SK-N-SH treated with all-trans-retinoic acid at 6 μM for 48 hours (cell line): ENCODE results near the gene LRBA.

Experiments
- ARNTL ChIP-seq: fragments of 450-650 bp; formaldehyde crosslinking; IDR thresholded peaks from 2 replicates; pipeline ENCODE4 v1.5.0; 2020; ENCODE audit warnings: low read depth, mild to moderate bottlenecking, moderate library complexity, borderline replicate concordance
- RARB ChIP-seq: fragments of 250-450 bp; sonication (Bioruptor Pico); IDR thresholded peaks from 2 replicates; pipeline ENCODE4 v1.8.0; 2021; ENCODE audit warnings: mild to moderate bottlenecking, moderate library complexity
- ZFP3 ChIP-seq: fragments of 250-450 bp; sonication (Bioruptor Pico); IDR thresholded peaks from 2 replicates; pipeline ENCODE4 v1.5.0; 2020; ENCODE audit warnings: mild to moderate bottlenecking, moderate library complexity
- ZFP30 ChIP-seq: fragments of 450-650 bp; formaldehyde crosslinking; IDR thresholded peaks from 2 replicates; pipeline ENCODE4 v1.5.0; 2022; ENCODE audit warnings: mild to moderate bottlenecking, moderate library complexity
- ZNF70 ChIP-seq: fragments of 450-650 bp; formaldehyde crosslinking; IDR thresholded peaks from 2 replicates; pipeline ENCODE4 v1.5.0; 2020; ENCODE audit warnings: mild to moderate bottlenecking, moderate library complexity
- TF ChIP-seq, protein P1 (sequence below): fragments of 250-450 bp; sonication (Bioruptor Pico); IDR thresholded peaks from 2 replicates; pipeline ENCODE4 v1.8.0; 2021; ENCODE audit warnings: low read depth, mild to moderate bottlenecking, moderate library complexity, borderline replicate concordance

DNA sequence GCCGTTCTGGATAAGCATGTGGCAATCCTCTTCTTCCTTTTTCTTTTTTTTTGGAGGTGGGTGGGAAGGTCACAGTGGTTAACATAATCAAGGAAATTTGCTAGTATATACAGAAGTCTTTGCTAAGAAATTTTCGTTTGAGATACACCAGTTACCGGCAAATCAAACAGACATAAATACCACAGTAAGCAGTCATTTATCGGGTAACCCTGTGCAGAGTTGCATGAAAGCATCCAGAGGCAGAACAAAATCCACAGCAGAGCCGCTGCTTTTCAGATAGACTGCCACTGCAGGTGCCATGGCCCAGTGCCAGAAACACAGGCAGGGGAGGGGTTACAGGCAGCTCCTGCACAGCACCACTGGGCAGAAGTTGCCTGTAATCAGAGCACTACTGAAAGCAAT lies 612.2 kb downstream of the LRBA start:
- TF ChIP-seq ZNF70 (CRISPR knock-in tag) (no peak), ZFP30 (CRISPR knock-in tag) (no peak), RARB (CRISPR knock-in tag) (no peak), ARNTL (CRISPR knock-in tag) (no peak), ZFP3 (CRISPR knock-in tag) (no peak)
- TF ChIP-seq, protein P1, sequence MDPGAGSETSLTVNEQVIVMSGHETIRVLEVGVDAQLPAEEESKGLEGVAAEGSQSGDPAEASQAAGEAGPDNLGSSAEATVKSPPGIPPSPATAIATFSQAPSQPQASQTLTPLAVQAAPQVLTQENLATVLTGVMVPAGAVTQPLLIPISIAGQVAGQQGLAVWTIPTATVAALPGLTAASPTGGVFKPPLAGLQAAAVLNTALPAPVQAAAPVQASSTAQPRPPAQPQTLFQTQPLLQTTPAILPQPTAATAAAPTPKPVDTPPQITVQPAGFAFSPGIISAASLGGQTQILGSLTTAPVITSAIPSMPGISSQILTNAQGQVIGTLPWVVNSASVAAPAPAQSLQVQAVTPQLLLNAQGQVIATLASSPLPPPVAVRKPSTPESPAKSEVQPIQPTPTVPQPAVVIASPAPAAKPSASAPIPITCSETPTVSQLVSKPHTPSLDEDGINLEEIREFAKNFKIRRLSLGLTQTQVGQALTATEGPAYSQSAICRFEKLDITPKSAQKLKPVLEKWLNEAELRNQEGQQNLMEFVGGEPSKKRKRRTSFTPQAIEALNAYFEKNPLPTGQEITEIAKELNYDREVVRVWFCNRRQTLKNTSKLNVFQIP (CRISPR knock-in tag): no peak
